Stimulated activated CD8-positive, alpha-beta memory T cell treated with anti-CD3 and anti-CD28 coated beads, Interleukin-12 subunit alpha, Interleukin-12 subunit beta, amount 100 ng/mL, for 1 hour (primary cell): ENCODE data around the gene CCDC83.
"Not testable (repeated sequence)": the region's sequence is repeated elsewhere in the genome, so short reads cannot be mapped to it uniquely, and the experiment has no call there.

Experiments used
- DNase-seq: peaks from one replicate; pipeline ENCODE4 v3.0.0-alpha.2; 2020; ENCODE audit warnings: low read depth

The CCDC83 gene

DNA sequence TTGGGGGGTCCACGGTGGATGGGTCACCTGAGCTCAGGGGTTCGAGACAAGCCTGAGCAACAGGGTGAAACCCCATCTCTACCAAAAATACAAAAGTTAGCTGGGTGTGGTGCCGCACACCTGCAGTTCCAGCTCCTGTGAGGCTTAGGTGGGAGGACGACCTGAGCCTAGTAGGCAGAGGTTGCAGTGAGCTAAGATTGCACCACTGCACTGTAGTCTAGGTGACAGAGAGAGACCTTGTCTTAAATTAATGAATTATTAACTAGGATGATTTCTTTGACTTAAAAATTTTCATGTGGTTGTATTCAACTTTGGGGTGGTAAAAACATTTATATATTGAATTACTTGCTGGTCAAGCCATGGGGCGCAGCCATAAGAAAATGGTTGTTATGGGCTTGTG lies 33.9 kb downstream of the CCDC83 start:
- DNase-seq = no peak

DNA sequence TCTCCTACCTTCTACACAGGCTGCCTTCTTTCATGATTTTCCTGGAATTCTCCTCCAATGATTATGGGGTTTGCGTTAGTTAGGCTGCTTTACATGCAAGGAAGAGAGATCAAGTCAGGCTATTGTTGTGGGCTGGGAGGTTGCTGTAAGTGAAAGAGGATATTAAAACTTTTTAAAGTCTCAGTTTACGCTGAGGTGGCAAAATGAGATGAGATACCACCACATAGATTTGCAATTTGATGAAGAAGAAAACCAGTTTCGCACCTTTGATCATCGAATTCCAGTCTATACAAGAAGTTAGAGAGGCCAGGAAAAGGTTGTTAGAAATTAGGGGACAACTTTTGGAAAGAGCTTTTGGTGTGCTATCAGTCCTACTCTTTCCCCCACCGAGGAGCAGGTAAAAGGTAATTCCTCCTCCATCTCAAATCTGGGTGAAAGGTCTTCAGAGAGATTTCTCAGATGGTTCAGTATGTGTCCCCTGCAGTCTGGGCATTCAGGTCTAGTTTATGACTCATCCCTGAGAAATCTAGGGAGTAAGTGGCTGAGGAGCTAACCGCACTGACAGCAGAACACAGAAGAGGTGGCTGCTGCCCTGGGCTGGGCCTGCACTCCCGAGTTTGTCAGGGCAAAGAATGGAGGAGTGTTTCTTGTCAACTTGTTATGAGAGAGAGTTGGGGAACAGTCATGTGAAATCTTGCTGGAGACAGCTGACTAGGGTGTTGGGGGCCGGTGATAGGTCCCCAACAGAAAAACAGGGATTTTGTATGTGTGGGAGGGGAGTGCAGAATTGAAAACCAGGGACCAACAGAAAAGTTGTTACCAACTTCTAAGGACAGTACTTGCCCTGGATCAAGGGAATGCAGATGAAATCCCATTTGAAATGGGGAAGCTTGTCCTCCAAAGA lies 34.7 kb downstream of the CCDC83 start:
- no peak for DNase-seq

DNA sequence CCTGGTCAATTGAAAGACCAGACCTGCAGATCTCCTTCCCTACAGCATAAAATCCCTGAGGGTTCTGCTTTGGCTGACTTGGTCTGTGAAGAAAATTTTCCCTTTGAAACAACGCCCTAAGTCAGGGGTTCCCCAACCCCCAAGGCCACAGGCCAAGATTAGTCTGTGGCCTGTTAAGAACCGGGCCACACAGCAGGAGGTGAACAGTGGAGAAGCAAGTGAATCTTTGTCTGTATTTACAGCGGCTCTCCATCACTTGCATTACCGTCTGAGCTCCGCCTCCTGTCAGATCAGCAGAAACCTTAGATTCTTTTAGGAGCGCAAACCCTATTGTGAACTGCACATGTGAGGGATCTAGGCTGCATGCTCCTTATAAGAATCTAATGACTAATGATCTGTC lies 38.2 kb downstream of the CCDC83 start:
- DNase-seq = no peak

GRCh38 chr11:85896876-85897275 lies 41.7 kb downstream of the CCDC83 start:
- DNase-seq = no peak

- DNase-seq = no peak
These were observed 43.3 kb downstream of the CCDC83 start for GRCh38 chr11:85898456-85898855.

DNA sequence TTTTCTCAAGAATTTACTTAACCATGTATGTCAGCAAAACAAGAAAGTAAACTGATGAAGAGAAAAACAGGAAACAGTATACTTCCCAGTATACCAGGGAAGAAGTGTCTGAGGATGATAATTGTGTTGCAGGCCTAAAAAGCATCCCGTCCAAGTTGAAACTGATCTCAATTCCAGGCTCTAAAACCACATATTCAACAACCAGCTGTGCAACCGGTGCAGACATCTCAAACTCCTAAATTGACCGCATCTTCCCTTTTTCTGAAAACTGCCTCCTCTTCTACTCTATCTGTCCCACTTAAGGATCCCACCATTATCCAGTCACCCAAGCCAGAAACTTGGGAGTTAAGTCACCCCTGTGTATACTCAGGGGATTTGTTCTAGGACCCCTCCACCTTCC lies 47.2 kb downstream of the CCDC83 start:
- DNase-seq = no peak

GRCh38 chr11:85903406-85903805 lies 48.2 kb downstream of the CCDC83 start:
- no peak for DNase-seq

DNA sequence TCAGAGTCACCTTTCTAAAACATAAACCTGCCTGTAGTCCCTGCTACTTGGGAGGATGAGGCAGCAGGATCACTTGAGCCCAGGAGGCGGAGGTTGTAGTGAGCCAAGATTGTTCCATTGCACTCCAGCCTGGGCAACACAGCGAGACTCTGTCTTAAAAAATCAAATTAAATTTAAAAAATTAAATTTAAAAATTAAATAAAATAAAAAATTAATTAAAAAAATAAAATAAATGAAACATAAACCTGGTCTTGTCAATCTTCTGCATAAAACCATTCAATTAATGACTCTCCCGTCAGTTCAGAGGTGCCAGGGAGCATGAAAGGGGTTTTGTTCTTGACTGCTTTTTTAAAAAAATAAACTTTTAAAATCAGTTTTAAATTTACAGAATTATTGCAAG lies 48.6 kb downstream of the CCDC83 start:
- no peak for DNase-seq

GRCh38 chr11:85912414-85912813 lies 57.2 kb downstream of the CCDC83 start:
- DNase-seq = no peak

DNA sequence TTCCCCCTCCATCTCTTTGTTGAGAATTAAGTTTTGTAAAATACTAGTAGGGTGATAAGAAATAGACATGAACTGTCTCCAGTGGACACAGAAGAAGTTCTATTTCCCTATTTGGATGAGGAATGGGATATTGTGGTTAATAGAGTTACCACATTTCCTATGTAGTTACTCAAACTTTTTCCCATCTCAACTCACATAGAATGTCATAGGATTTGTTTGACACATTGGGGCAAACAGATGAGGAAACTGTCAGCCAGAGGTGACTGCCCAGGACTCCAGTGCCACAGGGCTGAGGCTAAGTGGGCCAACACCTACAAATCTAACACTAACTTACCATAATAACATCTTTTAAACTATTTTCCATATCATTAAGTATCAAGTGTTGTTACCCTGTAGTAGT lies 58.3 kb downstream of the CCDC83 start:
- no peak for DNase-seq

DNA sequence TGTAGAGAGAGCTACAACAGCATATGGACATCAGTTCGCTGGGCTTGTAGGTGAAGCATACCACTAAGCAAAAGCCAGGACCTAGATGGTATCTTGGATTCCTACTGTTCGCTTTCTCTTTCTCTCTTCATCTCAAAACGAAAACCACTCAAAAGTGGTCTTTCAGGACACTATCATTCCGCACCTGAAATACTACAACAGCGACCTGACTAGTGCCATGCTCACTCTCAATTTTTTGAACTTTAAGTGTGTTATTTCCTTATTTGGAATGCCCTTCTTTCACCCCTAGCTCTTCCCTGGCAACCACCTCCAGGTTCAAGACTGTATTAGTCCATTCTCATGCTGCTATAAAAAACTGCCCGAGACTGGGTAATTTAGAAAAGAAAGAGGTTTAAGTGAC lies 59.2 kb downstream of the CCDC83 start:
- no peak for DNase-seq

GRCh38 chr11:85918910-85919794 lies 64.0 kb downstream of the CCDC83 start:
- no peak for DNase-seq

DNA sequence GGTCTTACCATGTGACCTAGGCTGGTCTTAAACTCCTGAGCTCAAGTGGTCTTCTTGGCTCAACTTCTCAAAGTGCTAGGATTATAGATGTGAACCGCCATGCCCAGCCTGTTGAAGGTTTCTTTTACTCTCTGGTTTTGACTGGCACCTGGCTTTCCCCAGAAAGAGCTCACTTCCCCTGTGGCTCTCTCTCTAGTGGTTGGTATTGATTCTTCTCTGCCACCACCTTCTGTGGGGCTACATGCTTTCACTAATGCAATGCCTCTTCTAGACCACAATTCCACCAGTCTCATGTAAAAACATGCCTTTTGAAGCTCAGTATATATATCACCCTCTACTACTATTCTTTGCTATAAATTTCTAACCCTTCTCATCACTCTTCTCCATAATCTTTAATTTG lies 67.2 kb downstream of the CCDC83 start:
- DNase-seq = no peak

- no peak for DNase-seq
These were observed 68.3 kb downstream of the CCDC83 start for GRCh38 chr11:85923455-85923854.

DNA sequence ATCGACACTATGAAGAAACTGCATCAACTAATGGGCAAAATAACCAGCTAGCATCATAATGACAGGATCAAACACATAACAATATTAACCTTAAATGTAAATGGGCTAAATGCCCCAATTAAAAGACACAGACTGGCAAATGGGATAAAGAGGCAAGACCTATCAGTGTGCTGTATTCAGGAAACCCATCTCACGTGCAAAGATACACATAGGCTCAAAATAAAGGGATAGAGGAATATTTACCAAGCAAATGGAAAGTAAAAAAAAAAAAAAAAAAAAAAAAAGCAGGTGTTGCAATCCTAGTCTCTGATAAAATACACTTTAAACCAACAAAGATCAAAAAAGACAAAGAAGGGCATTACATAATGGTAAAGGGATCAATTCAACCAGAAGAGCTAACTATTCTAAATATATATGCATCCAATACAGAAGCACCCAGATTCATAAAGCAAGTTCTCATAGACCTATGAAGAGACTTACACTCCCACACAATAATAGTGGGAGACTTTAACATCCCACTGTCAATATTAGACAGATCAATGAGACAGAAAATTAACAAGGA lies 71.6 kb downstream of the CCDC83 start:
- not testable (repeated sequence) for DNase-seq

GRCh38 chr11:85930879-85931366 lies 75.7 kb downstream of the CCDC83 start:
- no peak for DNase-seq

DNA sequence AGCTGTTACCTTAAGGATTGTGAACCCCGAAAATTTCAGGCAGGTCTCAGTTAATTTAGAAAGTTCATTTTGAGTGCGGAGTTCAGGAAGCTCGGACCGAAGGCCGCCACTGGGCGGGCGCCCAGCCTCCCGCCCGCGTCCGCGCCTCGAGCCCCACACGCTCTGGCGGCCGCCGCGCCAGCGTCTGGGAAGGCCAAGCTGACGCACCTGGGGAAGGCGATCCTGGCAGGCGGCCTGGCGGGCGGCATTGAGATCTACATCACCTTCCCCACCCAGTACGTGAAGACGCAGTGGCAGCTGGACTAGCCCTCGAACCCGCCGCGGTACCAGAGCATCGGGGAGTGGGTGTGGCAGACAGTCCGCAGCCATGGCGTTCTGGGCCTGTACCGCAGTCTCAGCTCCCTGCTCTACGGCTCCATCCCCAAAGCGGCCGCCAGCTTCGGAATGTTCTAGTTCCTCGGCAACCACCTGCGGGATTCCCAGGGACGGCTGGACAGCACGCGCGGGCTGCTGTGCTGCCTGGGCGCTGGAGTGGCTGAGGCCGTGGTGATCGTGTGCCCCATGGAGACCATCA lies 79.5 kb downstream of the CCDC83 start:
- DNase-seq = no peak

DNA sequence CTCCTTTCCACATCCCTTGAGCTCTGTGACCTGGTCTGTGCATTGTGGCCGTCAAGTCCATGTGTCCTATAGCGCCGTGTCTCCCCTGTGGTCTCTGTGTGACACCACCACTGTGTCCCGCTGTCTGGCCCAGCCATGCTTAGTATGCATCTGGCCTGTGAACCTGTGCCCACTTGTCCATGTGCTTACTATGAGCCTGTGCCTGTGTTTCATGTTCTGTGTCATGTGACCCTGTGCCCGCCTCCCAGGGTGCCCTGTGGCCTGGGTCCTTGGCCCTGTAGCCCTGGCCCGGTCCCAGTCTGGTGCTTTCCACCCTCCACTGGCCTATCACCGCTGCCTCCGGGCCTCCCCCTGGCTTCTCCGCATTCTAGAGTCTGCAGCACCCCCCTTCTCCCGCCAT lies 80.6 kb downstream of the CCDC83 start:
- DNase-seq = no peak

GRCh38 chr11:85937835-85938234 lies 82.7 kb downstream of the CCDC83 start:
- DNase-seq = no peak

DNA sequence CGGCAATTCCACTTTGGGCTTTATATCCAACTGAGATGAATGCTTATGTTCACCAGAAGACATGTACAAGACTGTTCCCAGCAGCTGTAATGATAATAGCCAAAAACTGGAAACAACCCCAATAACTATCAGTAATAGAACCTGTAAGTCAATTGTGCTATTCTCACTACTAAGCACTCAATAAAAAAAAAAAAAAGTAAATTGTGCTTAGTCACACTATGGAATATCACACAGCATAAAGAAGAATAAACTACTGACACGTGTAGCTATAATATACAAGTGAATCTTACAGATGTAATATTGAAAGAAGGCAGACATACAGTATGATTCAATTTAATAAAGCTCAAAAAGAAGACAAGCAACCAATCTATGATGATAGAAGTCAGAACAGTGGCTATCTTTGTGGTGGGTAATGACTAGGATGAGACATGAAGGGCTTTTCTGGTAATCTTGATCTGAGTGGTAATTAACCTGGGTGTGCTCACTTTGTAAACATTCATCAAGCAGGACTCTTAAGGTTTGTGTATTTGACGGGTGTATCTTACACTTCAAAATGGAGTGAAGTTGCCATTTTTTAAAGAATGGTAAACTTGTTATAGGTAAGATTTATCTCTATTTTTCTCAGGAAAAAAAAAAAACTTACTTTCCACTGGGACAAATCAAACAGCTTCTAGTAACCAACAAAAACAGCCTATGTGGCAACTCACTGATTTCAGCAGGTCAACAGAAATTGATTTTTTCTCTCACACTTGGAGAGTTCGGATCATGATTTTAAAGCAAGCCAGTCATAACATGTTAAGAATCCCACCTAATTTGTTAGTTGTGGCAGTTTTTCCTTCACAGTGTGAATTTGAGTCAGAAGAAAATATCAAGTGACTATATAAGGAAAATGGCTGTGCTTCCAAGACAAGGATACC lies 84.2 kb downstream of the CCDC83 start:
- DNase-seq = no peak

- no peak for DNase-seq
These were observed 86.3 kb downstream of the CCDC83 start for GRCh38 chr11:85941380-85941973.
